Muscle of arm (tissue), 12 donors: Measurements from ENCODE around the gene ORMDL2. TPM values are rescaled to one million over a fixed set of nuclear protein-coding genes. Genes with fewer than 3 reads are reported as not detected.
"Not testable (repeated sequence)": the region's sequence is repeated elsewhere in the genome, so short reads cannot be mapped to it uniquely, and the experiment has no call there.

Experiments used
- DNase-seq: peaks from one replicate; pipeline ENCODE4 v3.0.0-alpha.2; 2013
- polyA plus RNA-seq, 12 donors: library from polyadenylated mRNA; unstranded; fragments of 120-200 nt; gene quantifications; one replicate each; pipeline ENCODE4 v1.2.1, GENCODE V29; 2013; ENCODE audit not compliant: insufficient read length in 12 of 12

The ORMDL2 gene
- polyA plus RNA-seq, 12 donors: 13.1 to 20.8 (median 17.6) TPM; not detected in 1

DNA sequence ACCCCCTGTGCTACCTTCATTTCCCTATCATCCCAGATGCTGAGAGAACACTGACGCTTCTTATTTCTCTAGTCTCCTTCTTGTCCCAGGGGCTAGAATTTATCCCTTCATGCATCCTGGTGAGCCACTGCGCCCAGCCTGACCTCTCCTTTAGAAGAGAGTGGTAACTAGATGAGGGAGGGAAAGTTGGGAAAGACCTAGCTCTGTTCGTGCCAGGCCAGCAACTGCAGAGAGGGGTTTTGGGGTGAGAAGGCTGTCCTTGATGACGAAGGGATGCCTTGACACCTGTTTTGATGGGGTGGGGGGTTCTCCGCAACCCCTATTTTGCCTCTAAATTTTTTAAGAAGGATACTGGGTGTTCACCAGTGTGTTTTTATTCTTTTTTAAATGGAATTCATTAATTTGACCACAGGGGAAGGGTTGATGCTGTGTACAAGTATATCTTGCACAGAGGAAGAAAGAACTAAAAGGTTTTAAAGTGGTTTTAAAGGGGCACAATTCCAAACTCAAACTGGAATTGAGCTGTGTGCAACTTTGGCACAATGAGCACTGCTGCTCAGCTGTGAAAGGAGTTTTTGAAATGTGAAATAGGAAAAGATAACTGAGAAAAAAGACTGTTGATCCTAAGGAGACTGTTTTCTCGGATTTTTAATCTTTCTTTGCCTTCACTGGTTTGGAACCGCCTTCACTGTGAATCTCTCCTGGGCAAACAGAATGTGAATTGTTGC, 31.9 kb downstream of the ORMDL2 start:
- DNase-seq: no peak

DNA sequence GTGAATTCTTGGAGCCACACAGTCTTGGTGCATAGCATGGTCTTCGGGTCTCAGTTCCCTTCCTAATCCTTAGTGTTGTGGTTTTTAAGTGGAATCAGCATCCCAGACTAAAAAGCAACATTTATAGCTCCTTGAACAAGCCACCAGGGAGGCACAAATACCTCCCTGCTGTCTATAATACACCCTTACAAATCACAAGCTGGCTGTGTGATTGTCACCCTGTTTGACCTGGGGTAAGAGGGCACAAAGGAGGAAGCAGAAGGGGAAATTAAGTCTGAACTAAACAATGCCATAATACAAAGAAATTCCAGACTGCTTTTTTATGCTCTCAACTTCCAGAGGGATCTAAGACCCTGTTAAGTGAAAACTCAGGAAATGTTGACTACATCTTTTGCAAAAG, 32.6 kb downstream of the ORMDL2 start:
- DNase-seq: no peak

DNA sequence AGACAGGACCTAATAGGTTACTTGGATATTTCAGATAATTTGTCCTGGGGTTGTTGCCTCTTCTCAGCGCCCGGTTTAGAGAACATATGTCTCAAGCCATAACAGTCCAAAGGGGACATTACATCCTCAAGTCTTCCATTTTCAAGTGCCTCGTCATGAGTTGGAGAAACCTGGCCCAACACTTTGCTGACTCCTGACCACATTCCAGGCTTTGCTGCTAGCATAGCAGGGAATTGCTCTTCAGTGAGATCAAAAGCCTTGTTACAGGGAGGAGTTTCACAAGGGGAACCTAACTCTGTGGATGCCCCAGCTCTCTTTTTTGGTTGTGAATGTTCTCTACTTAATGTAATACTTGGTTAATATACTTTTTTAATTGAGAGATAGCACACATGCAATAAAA, 33.1 kb downstream of the ORMDL2 start:
- DNase-seq: no peak

DNA sequence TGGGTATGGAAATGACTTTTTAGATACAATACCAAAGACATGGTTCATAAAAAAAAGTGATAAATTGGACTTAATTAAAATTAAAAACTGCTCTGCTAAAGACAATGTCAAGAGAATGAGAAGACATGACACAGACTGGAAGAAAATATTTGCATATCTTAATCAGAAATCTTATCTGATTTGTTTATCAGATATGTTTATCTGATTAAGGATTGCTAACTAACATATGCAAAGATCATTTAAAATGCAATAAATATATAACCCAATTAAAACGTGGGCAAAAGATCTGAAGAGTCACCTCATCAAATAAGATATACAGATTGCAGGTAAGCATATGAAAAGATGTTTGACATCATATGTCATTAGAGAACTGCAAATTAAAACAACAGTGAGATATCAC, 34.9 kb downstream of the ORMDL2 start:
- DNase-seq: no peak

DNA sequence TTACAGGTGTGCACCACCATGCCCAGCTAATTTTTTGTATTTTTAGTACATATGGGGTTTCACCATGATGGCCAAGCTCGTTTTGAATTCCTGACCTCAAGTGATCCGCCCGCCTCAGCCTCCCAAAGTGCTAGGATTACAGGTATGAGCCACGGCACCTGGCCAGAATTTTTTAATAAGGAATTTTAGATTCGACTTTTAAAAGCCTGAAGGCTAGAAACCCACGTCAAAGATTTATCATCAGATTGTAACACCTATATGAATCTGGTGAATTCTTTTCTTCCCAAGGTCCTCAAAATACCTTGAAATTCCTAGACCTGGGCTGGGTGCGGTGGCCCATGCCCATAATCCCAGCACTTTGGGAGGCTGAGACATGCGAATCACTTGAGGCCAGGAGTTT, 43.6 kb downstream of the ORMDL2 start:
- no peak for DNase-seq

DNA sequence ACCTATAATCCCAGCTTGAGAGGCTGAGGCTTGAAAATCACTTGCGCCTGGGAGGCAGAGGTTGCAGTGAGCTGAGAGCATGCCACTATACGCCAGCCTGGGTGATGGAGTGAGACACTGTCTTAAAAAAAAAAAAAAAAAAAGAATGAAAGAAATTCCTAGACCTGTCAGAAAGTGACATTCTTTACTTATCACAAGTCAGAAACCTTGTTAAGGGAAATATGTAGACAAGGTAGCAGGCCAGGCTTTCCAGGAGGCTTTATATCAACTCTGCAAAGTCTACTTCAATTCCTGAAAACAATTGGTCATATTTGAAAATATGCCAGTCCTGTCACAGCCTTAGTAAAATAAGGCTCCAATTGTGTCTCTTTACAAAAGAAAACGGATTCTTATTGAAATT, 44.0 kb downstream of the ORMDL2 start:
- DNase-seq: no peak

DNA sequence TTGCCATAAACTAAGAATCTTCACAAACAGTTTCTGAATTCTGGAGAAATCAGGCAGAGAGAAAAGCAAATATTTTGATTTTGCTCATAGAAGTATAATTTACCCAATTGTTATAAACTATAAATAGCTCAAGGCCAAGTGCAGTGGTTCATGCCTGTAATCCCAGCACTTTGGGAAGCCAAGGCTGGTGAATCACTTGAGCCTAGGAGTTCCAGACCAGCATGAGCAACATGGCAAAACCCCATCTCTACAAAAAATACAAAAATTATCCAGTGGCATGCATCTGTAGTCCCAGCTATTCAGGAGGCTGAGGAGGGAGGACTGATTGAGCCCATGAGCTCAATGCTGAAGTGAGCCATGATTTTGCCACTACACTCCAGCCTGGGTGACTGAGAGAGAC, 44.4 kb downstream of the ORMDL2 start:
- no peak for DNase-seq

DNA sequence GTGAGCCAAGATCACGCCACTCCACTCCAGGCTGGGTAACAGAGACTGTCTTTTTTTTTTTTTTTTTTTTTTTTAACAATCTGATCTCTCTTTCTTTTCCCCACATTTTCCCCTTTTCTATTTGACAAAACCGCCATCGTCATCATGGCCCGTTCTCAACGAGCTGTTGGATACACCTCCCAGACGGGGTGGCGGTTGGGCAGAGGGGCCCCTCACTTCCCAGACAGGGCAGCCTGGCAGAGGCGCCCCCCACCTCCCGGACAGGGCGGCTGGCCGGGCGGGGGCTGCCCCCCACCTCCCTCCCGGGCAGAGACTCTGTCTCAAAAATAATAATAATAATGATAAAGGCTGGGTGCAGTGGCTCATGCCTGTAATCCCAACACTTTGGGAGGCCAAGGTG, 45.1 kb downstream of the ORMDL2 start:
- not testable (repeated sequence) for DNase-seq

DNA sequence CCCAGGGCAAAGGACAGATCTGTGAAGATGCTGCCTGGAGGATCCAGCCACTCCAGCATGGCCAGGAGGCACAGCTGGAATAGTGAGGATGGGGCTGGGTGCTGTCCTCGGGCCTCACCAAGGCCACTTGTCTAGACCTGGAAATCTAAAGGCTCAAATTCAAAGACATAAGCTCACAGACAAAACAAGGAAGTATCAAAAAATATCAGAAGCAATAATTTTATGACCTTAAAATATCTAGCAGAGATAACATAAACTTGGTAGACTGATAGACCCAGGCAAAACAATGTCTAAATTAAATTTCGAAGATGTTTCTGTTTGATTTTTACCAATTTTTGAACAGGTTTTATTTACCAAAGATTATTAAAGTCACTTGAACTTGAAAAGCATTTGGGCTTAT, 47.5 kb downstream of the ORMDL2 start:
- DNase-seq: no peak

DNA sequence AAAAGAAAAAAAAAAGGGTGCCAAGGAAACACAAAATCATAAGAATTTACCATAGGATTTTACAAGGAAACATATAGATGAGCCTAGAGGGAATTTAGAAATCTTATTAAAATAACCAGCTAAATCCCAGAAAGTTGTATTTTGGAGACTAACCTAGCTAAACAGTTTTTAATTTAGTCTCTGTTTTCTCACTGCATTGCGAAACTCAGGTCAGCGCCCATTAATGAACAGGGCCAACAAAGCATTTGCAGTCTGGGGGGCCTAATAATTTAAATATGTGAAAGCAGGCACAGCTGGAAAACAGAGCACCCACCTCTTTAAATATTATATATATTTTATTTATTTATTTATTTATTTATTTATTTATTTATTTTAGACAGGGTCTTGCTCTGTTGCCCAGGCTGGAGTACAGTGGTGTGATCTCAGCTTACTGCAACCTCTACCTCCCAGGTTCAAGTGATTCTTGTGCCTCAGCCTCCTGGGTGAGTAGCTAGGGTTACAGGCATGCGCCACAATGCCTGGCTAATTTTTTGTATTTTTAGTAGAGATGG, 48.7 kb downstream of the ORMDL2 start:
- not testable (repeated sequence) for DNase-seq

Other genes starting within 250 kb of the ORMDL2 start
- gene OR2AP1, start 245.6 kb upstream of the ORMDL2 start, polyA plus RNA-seq: not detected
- gene OR10P1, start 181.1 kb upstream of the ORMDL2 start, polyA plus RNA-seq: not detected
- gene ITGA7, start 110.1 kb upstream of the ORMDL2 start, polyA plus RNA-seq: 100 to 1,000 TPM; 185 to 513 (median 349) TPM
- 100 to 1,000 TPM in 1 of 12 donors, 10 to 100 TPM in 10, not detected in 1; 74.6 to 114 (median 91.6) TPM for gene BLOC1S1, start 102.0 kb upstream of the ORMDL2 start, polyA plus RNA-seq
- gene RDH5, start 97.6 kb upstream of the ORMDL2 start, polyA plus RNA-seq: 10 to 100 TPM in 11 of 12 donors, not detected in 1; 10.4 to 50.8 (median 38.0) TPM
- 100 to 1,000 TPM; 417 to 887 (median 763) TPM for gene CD63, start 89.0 kb upstream of the ORMDL2 start, polyA plus RNA-seq
- 10 to 100 TPM in 10 of 12 donors, 1 to 10 TPM in 2; 8.4 to 47.6 (median 13.4) TPM for gene GDF11, start 74.9 kb upstream of the ORMDL2 start, polyA plus RNA-seq
- 10 to 100 TPM in 11 of 12 donors, not detected in 1; 60.8 to 94.0 (median 83.5) TPM for gene SARNP, start 317 bp upstream of the ORMDL2 start, polyA plus RNA-seq
- 10 to 100 TPM in 11 of 12 donors, not detected in 1; 18.6 to 27.5 (median 24.4) TPM for gene DNAJC14, start 11.5 kb downstream of the ORMDL2 start, polyA plus RNA-seq
- gene MMP19, start 24.9 kb downstream of the ORMDL2 start, polyA plus RNA-seq: 10 to 100 TPM in 1 of 12 donors, 1 to 10 TPM in 9, not detected in 2; 1.5 to 11.2 (median 2.3) TPM
- 10 to 100 TPM in 11 of 12 donors, not detected in 1; 18.2 to 35.9 (median 21.8) TPM for gene PYM1, start 109.9 kb downstream of the ORMDL2 start, polyA plus RNA-seq
- 100 to 1,000 TPM in 1 of 12 donors, 10 to 100 TPM in 9, not detected in 2; 10.1 to 108 (median 15.3) TPM for gene DGKA, start 113.1 kb downstream of the ORMDL2 start, polyA plus RNA-seq
- 10 to 100 TPM in 3 of 12 donors, 1 to 10 TPM in 4, under 1 TPM in 3, not detected in 2; 0.58 to 51.6 (median 1.9) TPM for gene PMEL, start 148.0 kb downstream of the ORMDL2 start, polyA plus RNA-seq
- gene CDK2, start 148.8 kb downstream of the ORMDL2 start, polyA plus RNA-seq: 10 to 100 TPM in 11 of 12 donors, not detected in 1; 20.1 to 59.4 (median 30.2) TPM
- 100 to 1,000 TPM in 11 of 12 donors, not detected in 1; 115 to 151 (median 130) TPM for gene RAB5B, start 156.0 kb downstream of the ORMDL2 start, polyA plus RNA-seq
- 10 to 100 TPM in 11 of 12 donors, not detected in 1; 12.0 to 30.1 (median 14.7) TPM for gene SUOX, start 179.2 kb downstream of the ORMDL2 start, polyA plus RNA-seq
- gene IKZF4, start 203.0 kb downstream of the ORMDL2 start, polyA plus RNA-seq: 10 to 100 TPM in 2 of 12 donors, 1 to 10 TPM in 9, not detected in 1; 6.4 to 18.9 (median 8.8) TPM
- 100 to 1,000 TPM in 11 of 12 donors, not detected in 1; 101 to 603 (median 433) TPM for gene RPS26, start 223.9 kb downstream of the ORMDL2 start, polyA plus RNA-seq